ENCODE data around the gene TMTC3. TPM values are rescaled to one million over a fixed set of nuclear protein-coding genes. Genes with fewer than 3 reads are reported as not detected.

The TMTC3 gene
- total RNA-seq (10 to 100 TPM; 27.5 to 34.4 TPM), polyA plus RNA-seq (ENCODE audit: insufficient read length in 6 of 6) (10 to 100 TPM; 23.2 to 28.5 (median 25.1) TPM)
- long read RNA-seq, donor 1, full-length matches to known transcripts, result 2 of 8 reads
- long read RNA-seq, donor 1, partial matches to known transcripts, result 6 of 8 reads
- long read RNA-seq, donor 1, other reads (novel, unspliced or antisense), result 0 of 8 reads
- long read RNA-seq, donor 2, full-length matches to known transcripts, result 3 of 3 reads
- long read RNA-seq, donor 2, partial matches to known transcripts, result 0 of 3 reads
- long read RNA-seq, donor 2, other reads (novel, unspliced or antisense), result 0 of 3 reads
- long read RNA-seq, donor 3, result 0 reads
- long read RNA-seq, donor 4, partial matches to known transcripts, result 1 of 1 reads
- long read RNA-seq, donor 4, other reads (novel, unspliced or antisense), result 0 of 1 reads
- long read RNA-seq, donor 5, full-length matches to known transcripts, result 2 of 7 reads
- long read RNA-seq, donor 5, partial matches to known transcripts, result 5 of 7 reads
- long read RNA-seq, donor 5, other reads (novel, unspliced or antisense), result 0 of 7 reads
- long read RNA-seq, donor 6, result 0 reads
- long read RNA-seq, donor 7, result 0 reads
- long read RNA-seq, donor 8, full-length matches to known transcripts, result 1 of 1 reads
- long read RNA-seq, donor 8, partial matches to known transcripts, result 0 of 1 reads
- long read RNA-seq, donor 8, other reads (novel, unspliced or antisense), result 0 of 1 reads
- long read RNA-seq, donor 9, result 0 reads
- long read RNA-seq, donor 10, partial matches to known transcripts, result 0 of 1 reads
- long read RNA-seq, donor 10, other reads (novel, unspliced or antisense), result 1 of 1 reads
- long read RNA-seq, donor 11, result 0 reads
- long read RNA-seq, donor 12, full-length matches to known transcripts, result 3 of 51 reads
- long read RNA-seq, donor 12, partial matches to known transcripts, result 48 of 51 reads
- long read RNA-seq, donor 12, other reads (novel, unspliced or antisense), result 0 of 51 reads

DNA sequence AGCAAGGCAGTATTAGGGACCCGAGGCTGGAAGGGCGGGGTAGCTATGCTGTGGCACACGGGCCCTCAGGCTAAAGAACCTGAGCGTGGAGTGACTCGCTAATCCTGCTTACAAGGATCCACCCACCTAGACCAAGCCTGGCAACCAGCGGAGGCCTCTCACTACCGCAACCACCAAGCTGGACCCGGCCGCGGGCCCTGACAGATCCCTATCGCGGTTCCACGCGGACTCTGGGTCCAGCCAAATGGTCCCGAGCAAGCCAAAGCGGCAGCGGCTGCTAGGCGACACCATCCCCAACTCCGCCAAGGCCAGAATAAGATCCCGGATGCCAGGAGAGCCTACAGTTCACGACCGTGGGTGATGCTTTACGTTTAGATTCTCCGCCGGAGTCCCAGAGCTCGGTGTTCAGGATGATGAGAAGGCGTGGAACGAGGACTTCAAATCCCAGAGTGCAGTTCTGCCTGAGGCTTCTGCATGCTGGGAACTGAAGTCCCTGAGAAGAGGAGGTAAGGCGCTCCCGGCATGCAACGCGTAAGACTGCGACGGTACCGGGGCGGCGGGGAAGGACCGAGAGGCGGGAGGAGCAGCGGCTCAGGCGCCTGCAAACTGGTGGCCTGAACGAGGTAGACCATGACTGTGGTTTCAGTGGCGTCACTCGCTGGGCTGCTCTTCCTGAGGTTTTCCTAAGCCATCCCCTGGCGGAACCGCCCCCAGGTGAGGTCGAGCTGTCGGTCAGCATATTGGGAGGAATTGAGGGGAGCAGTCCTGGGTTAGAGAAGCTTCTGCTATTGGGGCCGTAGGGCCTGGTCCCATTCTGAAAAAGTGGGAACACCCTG is at the start of gene TMTC3, which contains the start of gene CEP290:
Gene TMTC3, plus strand, starts transcription at position 534 of the 836 bp plus-strand sequence. CDS start 6,009 bp downstream, outside the sequence.
Gene CEP290, minus strand, starts transcription at position 315 of the 836 bp plus-strand sequence. CDS start 781 bp downstream, outside the sequence.
- Histone ChIP-seq H3K4me1 (peaks cover 0 to 21% of the 10 kb centered on the region in 2 donors), H3K27me3 (no peaks in the 10 kb centered on the region), H3K4me3 (peak within 1 kb of the TSS; percentile 57 to 88), H3K9me3 (no peaks in the 10 kb centered on the region), H3K36me3 (no peaks in the 10 kb centered on the region), H3K27ac (peak within 1 kb of the TSS; percentile 80)
- TF ChIP-seq, protein P1, sequence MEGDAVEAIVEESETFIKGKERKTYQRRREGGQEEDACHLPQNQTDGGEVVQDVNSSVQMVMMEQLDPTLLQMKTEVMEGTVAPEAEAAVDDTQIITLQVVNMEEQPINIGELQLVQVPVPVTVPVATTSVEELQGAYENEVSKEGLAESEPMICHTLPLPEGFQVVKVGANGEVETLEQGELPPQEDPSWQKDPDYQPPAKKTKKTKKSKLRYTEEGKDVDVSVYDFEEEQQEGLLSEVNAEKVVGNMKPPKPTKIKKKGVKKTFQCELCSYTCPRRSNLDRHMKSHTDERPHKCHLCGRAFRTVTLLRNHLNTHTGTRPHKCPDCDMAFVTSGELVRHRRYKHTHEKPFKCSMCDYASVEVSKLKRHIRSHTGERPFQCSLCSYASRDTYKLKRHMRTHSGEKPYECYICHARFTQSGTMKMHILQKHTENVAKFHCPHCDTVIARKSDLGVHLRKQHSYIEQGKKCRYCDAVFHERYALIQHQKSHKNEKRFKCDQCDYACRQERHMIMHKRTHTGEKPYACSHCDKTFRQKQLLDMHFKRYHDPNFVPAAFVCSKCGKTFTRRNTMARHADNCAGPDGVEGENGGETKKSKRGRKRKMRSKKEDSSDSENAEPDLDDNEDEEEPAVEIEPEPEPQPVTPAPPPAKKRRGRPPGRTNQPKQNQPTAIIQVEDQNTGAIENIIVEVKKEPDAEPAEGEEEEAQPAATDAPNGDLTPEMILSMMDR (IDR thresholded peaks at IDR 0.05), result no peak
- peak; percentile 99 for ATAC-seq
- intact Hi-C loops (cut with DNase I), result no loop called here
- peak; percentile 95 to 99 (median 96) for DNase-seq

DNA sequence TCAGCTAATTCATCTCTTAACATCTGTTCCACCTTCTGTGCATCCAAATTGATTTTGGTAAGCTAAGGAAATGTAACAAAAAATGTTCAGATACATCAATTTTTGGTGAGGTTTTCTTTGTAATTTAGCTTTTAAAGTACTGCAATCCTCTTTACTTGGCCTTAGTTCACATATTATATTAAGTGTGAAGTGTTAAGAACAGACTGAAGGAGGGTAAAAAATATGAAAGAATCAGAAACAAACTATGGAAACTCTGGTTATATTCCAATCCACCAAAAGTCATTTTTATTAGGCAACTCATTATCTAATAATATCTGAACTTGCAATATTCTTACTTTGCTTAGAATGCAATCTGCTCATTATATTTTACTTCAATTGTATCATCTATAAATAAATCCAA is 49.3 kb upstream of the TMTC3 start:
- intact Hi-C loops (cut with DNase I), result no loop called here
- Histone ChIP-seq H3K4me1 (no peaks in the 10 kb centered on the region), H3K36me3 (peaks cover 0 to 23% of the 10 kb centered on the region in 2 donors), H3K9me3 (no peaks in the 10 kb centered on the region), H3K27ac (no peak overlapping the region), H3K4me3 (no peak overlapping the region), H3K27me3 (no peaks in the 10 kb centered on the region)
- TF ChIP-seq, protein P1 (IDR thresholded peaks at IDR 0.05), result no peak
- ATAC-seq (no peak), DNase-seq (peak in 2 of 4 donors; percentile 21 to 30)

DNA sequence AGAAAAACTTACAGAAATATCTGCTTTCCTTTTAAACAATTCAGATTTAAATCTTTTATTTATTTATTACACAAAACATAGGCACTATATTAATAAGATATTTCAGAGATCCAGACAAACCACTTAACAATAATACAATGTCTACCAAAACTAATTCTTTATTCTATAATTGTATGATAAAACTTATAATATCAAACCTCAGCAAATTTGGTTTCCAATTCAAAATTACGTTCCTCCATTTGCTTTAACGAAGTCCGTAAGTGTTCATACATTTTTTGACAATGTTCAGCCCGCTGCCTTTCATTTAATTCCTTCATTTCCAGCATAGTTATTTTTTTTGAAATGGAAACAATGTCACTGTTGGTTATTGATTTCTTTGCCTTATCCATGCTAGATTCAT is 48.5 kb upstream of the TMTC3 start:
- DNase-seq, result no peak
- intact Hi-C loops (cut with DNase I), result no loop called here

GRCh38 chr12:88108021-88108420 is 34.1 kb upstream of the TMTC3 start:
- Histone ChIP-seq H3K4me3 (no peak overlapping the region), H3K9me3 (no peaks in the 10 kb centered on the region), H3K27me3 (no peaks in the 10 kb centered on the region), H3K4me1 (no peaks in the 10 kb centered on the region), H3K27ac (no peak overlapping the region), H3K36me3 (peaks cover 0 to 32% of the 10 kb centered on the region in 2 donors)
- intact Hi-C loops (cut with DNase I), result no loop called here
- TF ChIP-seq, protein P1 (IDR thresholded peaks at IDR 0.05), result no peak
- no peak for ATAC-seq
- DNase-seq, result no peak

More for the DNA sequence above, 48.5 kb upstream of the TMTC3 start:
- Histone ChIP-seq H3K36me3 (peaks cover 0 to 19% of the 10 kb centered on the region in 2 donors), H3K4me3 (no peak overlapping the region), H3K4me1 (no peaks in the 10 kb centered on the region), H3K9me3 (no peaks in the 10 kb centered on the region), H3K27ac (no peak overlapping the region), H3K27me3 (no peaks in the 10 kb centered on the region)
- ATAC-seq, result no peak
- TF ChIP-seq, protein P1 (IDR thresholded peaks at IDR 0.05), result no peak
